A673 (cell line): Measurements from ENCODE around the gene BHMT2. TPM values are rescaled to one million over a fixed set of nuclear protein-coding genes. Genes with fewer than 3 reads are reported as not detected.

Source experiments
- BruUV-seq: library from RNA; stranded (reverse); fragments of 400-500 nt; replicated peaks from 2 replicates; lab custom pipeline; 2021; lab: Mats Ljungman, UMichigan
- CTCF ChIA-PET: fragments of 300-600 bp; sonication (Branson Sonifier 250); formaldehyde crosslinking; loops from one replicate; lab custom pipeline; 2022; ENCODE audit warnings: antibody characterized with exemption; lab: Charles Lee
- POLR2A ChIA-PET: fragments of 300-600 bp; sonication (Branson Sonifier 250); formaldehyde crosslinking; loops from one replicate; lab custom pipeline; 2022; ENCODE audit warnings: antibody characterized with exemption; ENCODE audit not compliant: low non-redundant PET; lab: Charles Lee
- DNase-seq: peaks from one replicate; pipeline ENCODE4 v3.0.0-alpha.2; 2015; ENCODE audit warnings: low spot score
- H3K27ac ChIP-seq: fragments of 200-600 bp; sonication (generic); 2 replicates; pipeline ENCODE4 v1.5.1; 2016; ENCODE audit warnings: mixed run types, low read depth, mild to moderate bottlenecking, mixed read lengths, antibody characterized with exemption, low read length; ENCODE audit not compliant: poor library complexity, severe bottlenecking
- H3K27me3 ChIP-seq: fragments of 200-600 bp; sonication (generic); replicated peaks from 2 replicates; pipeline ENCODE4 v1.6.1; 2017; ENCODE audit warnings: mixed run types, low read depth, mild to moderate bottlenecking, mixed read lengths, antibody characterized with exemption, low read length; ENCODE audit not compliant: insufficient read depth, poor library complexity
- H3K36me3 ChIP-seq: fragments of 200-600 bp; sonication (generic); 2 replicates; pipeline ENCODE4 v1.6.1; 2016; ENCODE audit warnings: mixed run types, mild to moderate bottlenecking, mixed read lengths, antibody characterized with exemption, low read length; ENCODE audit not compliant: insufficient read depth, poor library complexity, severe bottlenecking
- H3K4me1 ChIP-seq: fragments of 200-600 bp; sonication (generic); 2 replicates; pipeline ENCODE4 v1.6.1; 2017; ENCODE audit warnings: mixed run types, mild to moderate bottlenecking, mixed read lengths, antibody characterized with exemption, low read length; ENCODE audit not compliant: insufficient read depth, poor library complexity, severe bottlenecking
- H3K4me3 ChIP-seq: fragments of 200-600 bp; sonication (generic); 2 replicates; pipeline ENCODE4 v1.5.1; 2016; ENCODE audit warnings: low read depth, mixed run types, mild to moderate bottlenecking, mixed read lengths, low read length; ENCODE audit not compliant: poor library complexity, severe bottlenecking
- H3K9me3 ChIP-seq: fragments of 200-600 bp; sonication (generic); 2 replicates; pipeline ENCODE4 v1.6.1; 2016; ENCODE audit warnings: mixed run types, low read depth, mild to moderate bottlenecking, mixed read lengths, antibody characterized with exemption, low read length; ENCODE audit not compliant: poor library complexity, severe bottlenecking
- CTCF ChIP-seq: fragments of 300-800, 200-600 bp; sonication (generic); conservative IDR thresholded peaks from 2 replicates; pipeline ENCODE4 v1.5.1; 2017; ENCODE audit warnings: low read depth, mild to moderate bottlenecking, antibody characterized with exemption, low read length, moderate library complexity, mixed read lengths
- EZH2 ChIP-seq: fragments of 200-600 bp; sonication (generic); IDR thresholded peaks from 2 replicates; pipeline ENCODE4 v1.6.1; 2017; ENCODE audit warnings: borderline replicate concordance, low read depth, mild to moderate bottlenecking, mixed read lengths, antibody characterized with exemption, low read length; ENCODE audit not compliant: poor library complexity, severe bottlenecking
- intact Hi-C: fragments of 100-400 bp; cut with micrococcal nuclease; formaldehyde crosslinking; loops from one replicate; pipeline ENCODE4 v1.10.0; 2022; ENCODE audit not compliant: unreplicated experiment
- total RNA-seq: library from RNA; stranded (reverse); gene quantifications from 2 replicates; pipeline ENCODE4 v1.2.3, GENCODE V29; 2021

BHMT2 gene
- total RNA-seq, 1 experiment from 2014 or later = 0.19 TPM

GRCh38 chr5:79105868-79106267 is 36.3 kb downstream of the BHMT2 start:
- intact Hi-C loops = no loop called here
- no peak for DNase-seq
- Histone ChIP-seq H3K36me3 (no peaks in the 10 kb centered on the region), H3K27ac (no peak overlapping the region), H3K4me3 (no peak overlapping the region), H3K4me1 (no peaks in the 10 kb centered on the region), H3K9me3 (no peaks in the 10 kb centered on the region), H3K27me3 (no peaks in the 10 kb centered on the region)
- ChIA-PET CTCF (interaction anchor here (0.6 to 1.8 kb wide), 4 partner anchors 27 to 353 kb away, joined by 3 to 5 read pairs (median 4); no protein-coding TSS in a partner anchor), POLR2A (no interaction called here)
- TF ChIP-seq EZH2 (no peak), CTCF (no peak)
- no TSS peak for BruUV-seq

- POLR2A ChIA-PET = no interaction called here
Measured at GRCh38 chr5:79107020-79107796, 37.6 kb downstream of the BHMT2 start.

GRCh38 chr5:79108086-79108485 is 38.5 kb downstream of the BHMT2 start:
- no peak overlapping the region for H3K27ac ChIP-seq
- H3K27me3 ChIP-seq = peaks cover 17% of the 10 kb centered on the region
- ChIA-PET CTCF (no interaction called here), POLR2A (no interaction called here)
- BruUV-seq = no TSS peak
- H3K4me3 ChIP-seq = no peak overlapping the region
- no peaks in the 10 kb centered on the region for H3K9me3 ChIP-seq
- DNase-seq = no peak
- TF ChIP-seq CTCF = no peak
- no peak for TF ChIP-seq EZH2
- H3K36me3 ChIP-seq = no peaks in the 10 kb centered on the region
- no peaks in the 10 kb centered on the region for H3K4me1 ChIP-seq
- intact Hi-C loops = no loop called here

More at GRCh38 chr5:79107020-79107796, 37.6 kb downstream of the BHMT2 start:
- no peak overlapping the region for H3K27ac ChIP-seq
- peaks cover 8% of the 10 kb centered on the region for H3K27me3 ChIP-seq
- TF ChIP-seq EZH2 = no peak
- TF ChIP-seq CTCF = no peak
- CTCF ChIA-PET = interaction anchor here (0.7 to 1.8 kb wide), 2 partner anchors 82 to 1240 kb away, joined by 3 to 5 read pairs; no protein-coding TSS in a partner anchor
- H3K4me1 ChIP-seq = no peaks in the 10 kb centered on the region
- H3K36me3 ChIP-seq = no peaks in the 10 kb centered on the region
- DNase-seq = no peak
- intact Hi-C loops = no loop called here
- no peaks in the 10 kb centered on the region for H3K9me3 ChIP-seq
- BruUV-seq = no TSS peak
- no peak overlapping the region for H3K4me3 ChIP-seq
